HG02759 (cell line): ENCODE results near the gene SPHK2.
"Not testable (repeated sequence)": the region's sequence is repeated elsewhere in the genome, so short reads cannot be mapped to it uniquely, and the experiment has no call there.

Experiments used
- ATAC-seq: cut with Tn5 transposase; IDR thresholded peaks from one replicate; pipeline ENCODE4 v1.9.1; 2021; ENCODE audit warnings: mild to moderate bottlenecking, moderate library complexity; ENCODE audit not compliant: unreplicated experiment

The SPHK2 gene

DNA sequence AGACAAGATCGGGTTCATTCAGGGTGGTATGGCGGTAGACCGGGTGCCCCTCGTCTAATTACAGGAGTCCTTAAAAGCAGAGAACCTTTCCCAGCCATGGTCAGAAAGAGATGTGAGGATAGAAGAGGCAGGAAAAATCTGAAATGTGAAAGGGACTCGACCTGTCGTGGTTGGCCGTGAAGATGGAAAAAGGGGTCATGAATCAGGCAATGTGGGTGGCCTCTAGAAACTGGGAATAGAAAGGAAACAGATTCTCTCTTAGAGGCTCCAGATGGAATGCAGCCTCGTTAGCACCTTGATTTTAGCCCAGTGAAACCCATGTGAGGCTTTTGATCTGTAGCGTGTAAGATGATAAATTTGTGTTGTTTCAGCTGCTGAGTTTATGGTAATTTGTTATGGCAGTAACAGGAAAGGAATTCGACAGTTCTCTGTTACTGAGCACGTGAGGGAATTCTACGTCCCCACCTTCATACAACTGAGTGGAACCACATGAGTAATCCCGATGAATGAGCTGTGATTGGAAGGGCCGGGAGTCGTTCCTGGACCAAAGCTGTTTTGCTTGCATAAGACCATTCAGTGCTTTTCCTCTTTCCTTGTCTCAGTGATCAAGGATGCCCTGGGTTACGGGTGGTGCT, 37.7 kb downstream of the SPHK2 start:
- no peak for ATAC-seq

DNA sequence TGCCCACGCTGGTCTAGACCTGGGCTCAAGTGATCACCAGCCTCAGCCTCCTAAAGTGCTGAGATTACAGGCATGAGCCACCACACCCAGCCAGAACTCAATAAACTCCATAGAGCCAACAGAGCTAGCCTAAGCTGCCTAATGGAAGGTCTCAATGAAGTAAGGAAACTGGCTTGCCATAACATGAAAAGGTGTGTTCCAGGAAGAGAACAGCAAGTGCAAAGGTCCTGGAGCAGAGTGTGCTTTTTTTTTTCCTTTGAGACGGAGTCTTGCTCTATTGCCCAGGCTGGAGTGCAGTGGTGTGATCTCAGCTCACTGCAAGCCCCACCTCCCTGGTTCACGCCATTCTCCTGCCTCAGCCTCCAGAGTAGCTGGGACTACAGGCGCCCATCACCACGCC, 38.5 kb downstream of the SPHK2 start:
- not testable (repeated sequence) for ATAC-seq

DNA sequence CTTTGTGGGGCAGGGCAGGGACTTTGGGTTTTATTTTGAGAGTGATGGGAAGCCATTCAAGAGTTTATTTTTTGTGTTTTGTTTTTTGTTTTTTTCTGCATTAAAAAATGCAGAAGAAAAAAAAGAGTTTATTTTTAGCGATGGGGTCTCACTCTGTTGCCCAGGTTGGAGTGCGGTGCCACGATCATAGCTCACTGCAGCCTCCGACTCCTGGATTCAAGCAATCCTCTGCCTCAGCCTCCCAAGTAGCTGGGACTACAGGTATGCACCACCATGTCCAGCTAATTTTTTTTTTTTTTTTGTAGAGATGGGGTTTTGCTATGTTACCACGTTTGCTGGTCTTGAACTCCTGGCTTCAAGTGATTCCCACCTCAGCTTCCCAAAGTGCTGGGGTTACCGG, 39.2 kb downstream of the SPHK2 start:
- no peak for ATAC-seq

DNA sequence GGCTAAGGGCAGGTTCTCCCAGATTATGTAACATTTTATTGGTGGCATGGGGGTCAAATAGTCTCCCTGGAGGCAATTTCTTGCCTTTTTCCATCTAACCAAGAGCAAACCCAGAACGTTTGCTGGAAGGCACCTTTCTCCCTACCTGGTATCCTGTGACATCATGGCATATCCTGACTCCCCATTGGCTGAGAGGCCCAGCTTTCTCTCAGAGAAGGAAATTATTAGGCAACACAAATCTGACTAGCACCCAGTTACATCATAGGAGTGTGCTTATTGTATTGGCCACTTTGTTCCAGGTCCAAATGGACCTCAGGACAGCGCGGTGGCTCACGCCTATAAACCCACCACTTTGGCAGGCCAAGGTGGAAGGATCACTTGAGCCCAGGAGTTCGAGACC, 40.5 kb downstream of the SPHK2 start:
- no peak for ATAC-seq

GRCh38 chr19:48660852-48661710, 41.8 kb downstream of the SPHK2 start:
- peak; percentile 87 for ATAC-seq

- no peak for ATAC-seq
These were observed 42.4 kb downstream of the SPHK2 start for GRCh38 chr19:48661711-48662090.

DNA sequence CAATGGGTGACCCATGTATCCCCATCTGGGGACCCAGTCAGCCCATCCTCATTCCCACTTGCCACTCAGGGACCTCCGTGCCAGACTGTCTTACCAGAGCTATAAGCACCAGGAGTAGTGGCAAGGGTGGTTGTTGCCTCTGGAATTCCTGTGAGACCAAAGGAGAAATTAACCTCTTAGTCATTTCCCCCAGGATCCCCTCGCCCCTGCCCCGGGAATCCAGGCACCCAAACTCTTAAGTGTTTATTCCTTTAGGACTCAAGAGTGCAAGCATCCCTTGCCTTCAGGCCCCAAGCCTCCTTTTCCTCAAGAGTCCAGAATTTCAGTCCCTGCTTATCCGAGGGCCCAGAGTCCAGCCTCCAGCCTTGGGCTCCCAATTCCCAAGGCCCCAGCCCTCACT, 44.4 kb downstream of the SPHK2 start:
- ATAC-seq = no peak

DNA sequence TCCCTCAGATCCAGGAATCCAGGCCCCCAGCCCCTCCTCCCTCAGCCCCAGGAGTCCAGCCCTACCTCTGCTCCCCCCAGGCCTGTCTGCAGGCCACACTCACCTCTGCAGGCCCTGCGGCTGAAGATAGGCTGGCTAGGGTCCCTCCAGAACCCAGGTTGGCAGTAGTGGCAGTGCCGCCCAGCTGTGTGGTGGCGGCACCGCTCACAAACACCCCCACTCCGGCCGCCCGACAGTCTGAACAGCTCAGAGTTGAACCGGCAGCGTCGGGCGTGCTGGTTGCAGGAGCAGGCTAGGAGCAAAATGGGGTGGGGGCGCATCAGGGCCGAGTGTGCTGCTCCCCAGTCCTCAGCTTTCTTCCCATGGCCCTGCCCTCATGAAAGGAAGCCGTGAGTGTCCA, 45.2 kb downstream of the SPHK2 start:
- no peak for ATAC-seq

- ATAC-seq = no peak
These were observed 46.5 kb downstream of the SPHK2 start for GRCh38 chr19:48665786-48666185.

DNA sequence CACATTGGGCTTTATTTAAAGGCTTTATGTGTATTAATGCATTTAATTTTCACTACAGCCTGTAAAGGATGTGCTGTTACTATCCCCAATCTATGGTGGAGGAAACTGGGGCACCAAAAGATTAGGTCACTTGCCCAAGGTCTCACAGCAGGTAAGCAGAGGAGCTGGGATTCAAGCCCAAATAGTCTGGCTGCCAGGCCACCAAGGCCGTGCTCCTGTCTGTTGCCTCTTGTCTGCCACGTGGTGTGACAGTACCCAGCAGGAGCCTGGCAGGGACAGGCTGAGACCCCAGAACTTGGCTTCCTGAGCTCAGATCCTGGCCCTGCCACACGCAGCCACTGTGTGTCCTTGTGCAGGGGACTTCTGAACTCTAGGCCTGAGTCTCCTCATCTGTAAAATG, 49.0 kb downstream of the SPHK2 start:
- ATAC-seq = no peak

DNA sequence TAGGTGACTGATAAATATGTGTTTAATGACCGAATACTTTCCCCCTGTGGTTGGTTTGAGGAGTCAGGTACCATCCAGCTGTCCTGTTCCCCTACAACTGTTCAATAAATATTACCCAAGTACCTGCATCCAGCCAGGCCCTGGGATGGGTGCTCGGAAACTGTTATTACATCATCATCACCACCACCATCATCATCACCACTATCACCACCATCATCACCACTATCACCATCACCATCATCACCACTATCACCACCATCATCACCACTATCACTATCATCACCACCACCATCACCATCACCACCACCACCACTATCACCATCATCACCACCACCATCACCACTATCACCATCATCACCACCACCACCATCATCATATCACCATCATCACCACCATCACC, 49.5 kb downstream of the SPHK2 start:
- ATAC-seq = no peak

DNA sequence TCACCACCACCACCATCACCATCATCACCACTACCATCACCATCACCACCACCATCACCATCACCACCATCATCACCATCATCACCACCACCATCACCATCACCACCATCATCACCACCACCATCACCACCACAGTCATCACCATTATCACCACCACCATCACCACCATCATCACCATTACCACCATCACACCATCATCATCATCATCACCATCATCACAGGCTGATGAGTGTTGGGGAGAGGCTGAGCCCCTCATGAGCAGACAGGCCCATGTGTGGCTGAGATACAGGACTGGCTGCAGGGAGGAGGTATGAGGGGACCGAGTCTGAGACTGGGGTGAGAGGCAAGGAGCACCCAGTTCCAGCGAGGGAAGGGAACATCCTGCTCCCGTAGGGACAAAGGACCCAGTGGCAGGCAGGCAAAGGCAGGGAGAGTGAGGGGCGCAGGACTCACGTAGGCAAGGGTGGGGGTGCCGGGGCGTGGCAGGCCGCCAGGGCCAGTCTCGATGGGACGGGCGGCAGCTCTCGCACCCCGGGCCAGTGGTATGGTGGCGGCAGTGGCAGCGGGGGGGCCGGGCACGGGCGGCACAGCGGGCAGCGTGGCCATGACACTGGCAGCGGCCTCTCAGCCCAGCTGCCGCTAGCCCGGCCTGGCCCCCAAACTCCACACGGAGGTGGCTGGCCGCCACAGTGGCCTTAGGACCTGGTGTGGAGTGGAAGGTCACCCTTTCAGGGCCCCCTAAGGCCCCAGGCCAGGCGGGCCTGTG, 50.8 kb downstream of the SPHK2 start:
- ATAC-seq = no peak

- ATAC-seq = no peak
These were observed 51.6 kb downstream of the SPHK2 start for GRCh38 chr19:48670699-48671445.

DNA sequence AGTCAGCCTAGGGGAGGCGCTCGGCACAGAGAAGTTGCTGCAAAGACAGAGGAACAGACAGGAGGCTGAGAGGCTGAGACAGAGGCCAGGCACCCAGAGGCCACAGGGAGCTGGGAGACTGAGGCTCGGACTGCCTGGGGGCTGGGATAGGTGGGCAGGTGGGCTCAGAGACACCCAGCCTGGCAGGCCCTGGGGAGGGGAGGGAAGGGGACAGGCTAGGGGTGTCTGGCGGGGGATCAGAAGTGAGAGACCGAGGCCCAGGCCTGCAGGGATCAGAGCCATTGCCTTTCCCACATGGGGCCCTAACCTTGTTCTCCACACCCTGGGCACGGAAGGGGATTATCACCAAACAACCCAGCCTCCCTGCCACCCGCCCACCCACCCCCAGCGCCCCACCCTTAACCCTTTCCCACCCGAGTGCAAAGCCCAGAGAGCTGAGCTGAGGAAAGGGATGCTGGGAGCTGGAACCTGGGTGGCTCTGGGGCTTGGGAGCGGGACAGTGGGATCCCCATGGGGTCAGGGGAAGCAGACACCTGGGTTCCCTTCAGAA, 52.2 kb downstream of the SPHK2 start:
- ATAC-seq = no peak

GRCh38 chr19:48672994-48673393, 53.7 kb downstream of the SPHK2 start, which contains the start of gene NTN5:
NTN5 (minus strand) TSS chr19:48673017; CDS start chr19:48670986, 2,031 bp downstream.
- no peak for ATAC-seq

DNA sequence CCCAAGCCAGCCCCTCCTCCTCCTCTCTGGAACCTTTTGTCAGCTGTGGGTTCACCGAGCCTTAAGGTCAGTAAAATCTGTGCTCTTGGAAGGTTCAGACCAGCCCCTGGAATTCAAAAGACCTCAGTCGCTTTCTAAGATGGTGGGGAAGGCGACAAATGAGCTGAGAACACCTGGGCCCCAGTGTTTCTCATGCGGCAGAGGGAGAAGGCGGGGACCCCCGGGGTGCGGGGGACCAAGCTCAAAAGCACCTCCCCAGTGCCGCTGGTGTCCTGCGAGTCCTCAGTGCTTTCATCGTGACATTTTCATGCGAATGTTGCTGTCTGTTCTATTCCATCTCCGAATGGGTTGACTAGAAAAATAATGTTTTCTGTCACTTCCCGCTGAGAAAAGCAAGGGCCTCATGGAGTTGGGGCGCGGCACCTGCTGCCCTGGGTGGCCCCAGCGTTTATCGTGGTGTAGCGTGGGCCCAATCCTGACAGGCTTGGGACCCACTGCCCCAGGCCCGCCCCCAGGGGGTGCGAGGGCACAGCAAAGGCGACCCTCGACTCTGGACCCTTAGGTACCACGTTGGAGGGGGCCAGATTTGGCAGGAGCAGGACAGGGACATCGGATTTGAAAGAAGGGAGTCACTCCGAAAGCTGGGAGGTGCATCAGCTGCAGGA, 54.3 kb downstream of the SPHK2 start:
- no peak for ATAC-seq

DNA sequence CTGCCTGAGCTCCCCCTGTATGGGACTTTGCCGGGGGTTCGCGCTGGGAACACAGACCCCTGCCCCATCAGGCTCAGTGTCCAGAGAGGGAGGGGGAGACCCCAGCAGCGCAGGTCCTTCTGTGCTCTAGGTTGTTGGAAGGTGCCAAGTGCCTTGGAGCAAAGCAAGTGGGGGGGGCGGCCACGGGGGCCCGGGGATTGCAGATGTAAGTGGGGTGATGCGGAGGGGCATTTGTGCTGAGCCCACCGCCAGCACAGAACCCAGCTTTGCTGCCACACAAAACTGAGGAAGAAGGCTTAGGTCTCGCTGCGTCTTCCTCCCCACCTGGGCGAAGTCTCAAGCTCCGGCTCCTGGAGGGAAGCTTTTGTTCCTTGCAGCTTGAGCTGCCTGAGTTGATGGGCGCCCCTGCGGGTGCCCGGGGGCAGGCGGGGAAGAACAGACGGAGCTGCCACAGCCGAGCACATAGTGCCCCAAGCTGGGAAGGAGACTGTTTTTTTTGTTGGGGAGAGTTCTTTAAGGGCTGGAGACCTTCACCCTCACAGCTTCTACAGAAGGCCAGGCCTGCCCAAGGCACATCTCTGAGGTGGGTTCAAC, 55.0 kb downstream of the SPHK2 start:
- ATAC-seq = no peak

DNA sequence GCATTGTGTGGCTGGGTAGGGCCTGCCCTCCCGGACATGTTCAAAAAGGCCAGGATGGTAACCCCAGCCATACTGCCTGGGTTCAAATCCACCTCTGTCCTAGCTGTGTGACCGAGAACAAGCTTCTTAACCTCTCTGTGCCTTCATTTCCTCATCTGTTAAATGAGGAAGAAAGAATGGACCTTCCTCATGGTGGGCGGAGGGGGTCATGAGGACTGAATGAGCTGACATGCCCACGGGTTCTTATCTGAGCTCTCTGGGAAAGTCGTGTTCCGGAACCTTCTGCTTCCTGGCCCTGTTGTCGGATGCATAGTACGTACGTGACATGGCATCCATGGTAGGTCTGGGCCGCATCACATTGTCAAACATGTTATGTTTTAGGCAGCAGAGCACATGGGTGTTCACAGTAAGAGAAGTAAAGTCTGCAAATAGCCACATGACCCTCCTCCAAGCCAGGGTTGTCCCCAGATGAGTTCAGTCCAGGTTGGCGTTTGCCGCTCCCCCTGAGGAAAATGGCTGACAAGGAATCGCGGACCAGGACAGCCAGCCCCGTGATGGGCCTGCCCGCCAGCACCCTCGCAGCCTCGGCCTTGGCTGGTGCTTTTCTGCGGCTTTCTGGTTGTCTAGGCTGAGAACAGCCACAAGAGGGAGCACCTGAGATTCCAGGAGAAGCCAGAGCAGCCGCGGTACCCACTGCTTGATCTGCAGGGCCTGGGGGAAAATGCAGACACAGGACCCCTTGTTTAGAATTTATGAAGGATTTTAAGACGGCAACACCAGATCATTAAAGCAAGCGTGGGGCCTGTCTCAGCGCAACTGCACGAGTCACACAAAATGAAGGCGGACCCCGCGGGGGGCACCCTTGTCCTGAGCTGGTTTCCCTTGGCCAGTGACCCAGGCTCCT, 55.9 kb downstream of the SPHK2 start:
- ATAC-seq = no peak

DNA sequence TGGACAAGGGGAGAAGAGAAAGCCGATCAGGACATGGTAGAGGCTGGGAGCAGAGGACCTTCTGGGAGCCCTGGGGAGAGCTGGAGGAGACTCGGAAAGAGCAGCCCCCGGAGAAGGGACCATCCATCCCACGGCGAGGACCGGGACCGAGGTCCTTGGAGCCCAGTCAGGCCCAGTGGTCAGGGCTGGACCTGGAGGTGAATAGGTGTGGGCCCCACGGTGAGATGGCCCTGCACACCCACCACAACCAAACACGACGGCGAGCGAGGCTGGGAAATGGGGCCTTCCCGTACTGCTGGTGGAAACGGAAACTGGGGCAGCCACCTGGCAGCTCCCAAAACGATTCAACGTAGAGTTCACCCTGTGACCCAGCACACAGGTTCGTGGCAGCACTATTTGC, 57.2 kb downstream of the SPHK2 start:
- no peak for ATAC-seq
